MCF 10A (cell line): ENCODE measurements around the gene ABTB1. TPM values are rescaled to one million over a fixed set of nuclear protein-coding genes. Genes with fewer than 3 reads are reported as not detected.

Source experiments
- BruUV-seq: library from RNA; stranded (reverse); fragments of 400-500 nt; replicated peaks from 2 replicates; lab custom pipeline; 2021; lab: Mats Ljungman, UMichigan
- CTCF ChIA-PET: fragments of 300-600 bp; sonication (Branson Sonifier 250); formaldehyde crosslinking; extraction: SDS; loops from one replicate; lab custom pipeline; 2021; ENCODE audit warnings: antibody characterized with exemption, inconsistent platforms; lab: Yijun Ruan, JAX
- POLR2A ChIA-PET: fragments of 300-600, 350-650 bp; sonication (Branson Sonifier 250); formaldehyde crosslinking; extraction: SDS; loops from one replicate; lab custom pipeline; 2020; ENCODE audit warnings: antibody characterized with exemption, inconsistent platforms; lab: Yijun Ruan, JAX
- DNase-seq: peaks from one replicate; pipeline ENCODE4 v3.0.0-alpha.2; 2018; ENCODE audit not compliant: unreplicated experiment
- H3K27ac Mint-ChIP-seq: one replicate; pipeline ENCODE4 v1.8.0; 2022; ENCODE audit warnings: mild to moderate bottlenecking, low read depth, mixed read lengths; ENCODE audit not compliant: unreplicated experiment
- H3K27me3 Mint-ChIP-seq: one replicate; pipeline ENCODE4 v1.8.0; 2022; ENCODE audit warnings: mixed read lengths; ENCODE audit not compliant: insufficient read depth, unreplicated experiment
- H3K36me3 Mint-ChIP-seq: one replicate; pipeline ENCODE4 v1.8.0; 2022; ENCODE audit warnings: mild to moderate bottlenecking, moderate library complexity, mixed read lengths; ENCODE audit not compliant: insufficient read depth, unreplicated experiment
- H3K4me1 Mint-ChIP-seq: one replicate; pipeline ENCODE4 v1.8.0; 2022; ENCODE audit warnings: mixed read lengths; ENCODE audit not compliant: insufficient read depth, unreplicated experiment
- H3K4me3 Mint-ChIP-seq: one replicate; pipeline ENCODE4 v1.8.0; 2022; ENCODE audit warnings: mild to moderate bottlenecking, moderate library complexity, mixed read lengths; ENCODE audit not compliant: unreplicated experiment
- H3K9me3 Mint-ChIP-seq: one replicate; pipeline ENCODE4 v1.8.0; 2022; ENCODE audit warnings: mixed read lengths; ENCODE audit not compliant: unreplicated experiment
- CTCF ChIP-seq: fragments of 200-600 bp; IDR thresholded peaks from one replicate; pipeline ENCODE4 v1.8.0; 2022; ENCODE audit warnings: antibody characterized with exemption, mild to moderate bottlenecking; ENCODE audit not compliant: unreplicated experiment
- intact Hi-C: fragments of 100-400 bp; cut with micrococcal nuclease; formaldehyde crosslinking; loops from 2 replicates; pipeline ENCODE4 v1.14.1; 2022
- total RNA-seq: library from RNA; stranded (reverse); gene quantifications from 2 replicates; pipeline ENCODE4 v1.2.3, GENCODE V29; 2022

The ABTB1 gene
- total RNA-seq, 1 experiment from 2014 or later, result 9.7 TPM

GRCh38 chr3:127670229-127670559 is 2.6 kb upstream of the ABTB1 start:
- no peak for TF ChIP-seq CTCF
- Mint-ChIP-seq H3K9me3 (no peaks in the 10 kb centered on the region), H3K27me3 (no peaks in the 10 kb centered on the region), H3K4me3 (no peak overlapping the region), H3K4me1 (peaks cover 17% of the 10 kb centered on the region), H3K27ac (no peak overlapping the region), H3K36me3 (no peaks in the 10 kb centered on the region)
- intact Hi-C loops, result no loop called here
- no TSS peak for BruUV-seq
- no peak for DNase-seq
- ChIA-PET CTCF (interaction anchor here (0.6 to 1.2 kb wide), 2 partner anchors 19 to 23 kb away, joined by 3 read pairs; no protein-coding TSS in a partner anchor), POLR2A (no interaction called here)

GRCh38 chr3:127670761-127671522 is 1.8 kb upstream of the ABTB1 start:
- peak overlapping the region; percentile 79 for H3K4me3 Mint-ChIP-seq
- POLR2A ChIA-PET, result interaction anchor here (1.3 kb wide), 1 partner anchor 80 kb away, joined by 10 read pairs; the partner anchor contains the start of gene TPRA1
- H3K4me1 Mint-ChIP-seq, result peaks cover 17% of the 10 kb centered on the region
- no peaks in the 10 kb centered on the region for H3K27me3 Mint-ChIP-seq
- BruUV-seq, result no TSS peak
- DNase-seq, result no peak
- intact Hi-C loops, result no loop called here
- no peaks in the 10 kb centered on the region for H3K36me3 Mint-ChIP-seq
- CTCF ChIA-PET, result interaction anchor here (0.6 to 1.2 kb wide), 4 partner anchors 20 to 300 kb away, joined by 3 to 4 read pairs (median 3); no protein-coding TSS in a partner anchor
- H3K9me3 Mint-ChIP-seq, result no peaks in the 10 kb centered on the region
- peak overlapping the region; percentile 59 for H3K27ac Mint-ChIP-seq
- no peak for TF ChIP-seq CTCF

- Mint-ChIP-seq H3K4me3 (peak overlapping the region; percentile 79), H3K4me1 (peaks cover 17% of the 10 kb centered on the region), H3K36me3 (no peaks in the 10 kb centered on the region), H3K9me3 (no peaks in the 10 kb centered on the region), H3K27ac (peak overlapping the region; percentile 93), H3K27me3 (no peaks in the 10 kb centered on the region)
- no peak for DNase-seq
- POLR2A ChIA-PET, result interaction anchor here (0.7 to 1.5 kb wide), 7 partner anchors 13 to 381 kb away, joined by 3 to 10 read pairs (median 3); partner anchors contain the start of genes SEC61A1 and TPRA1
- CTCF ChIA-PET, result interaction anchor here (0.6 to 1.6 kb wide), 6 partner anchors 19 to 225 kb away, joined by 3 read pairs; no protein-coding TSS in a partner anchor
- TF ChIP-seq CTCF, result no peak
- intact Hi-C loops, result no loop called here
- no TSS peak for BruUV-seq
Observed at GRCh38 chr3:127671523-127672428, 976 bp upstream of the ABTB1 start.
